IMR-90 (cell line): ENCODE data around the gene SGK1. TPM values are rescaled to one million over a fixed set of nuclear protein-coding genes. Genes with fewer than 3 reads are reported as not detected.

Source experiments
- ATAC-seq: fragments of 200-7000 bp; cut with Tn5 transposase; 2 replicates; pipeline ENCODE4 v1.9.1; 2020; ENCODE audit warnings: low read depth, mild to moderate bottlenecking, moderate library complexity
- BruUV-seq: library from RNA; stranded (reverse); fragments of 400-500 nt; replicated peaks from 2 replicates; lab custom pipeline; 2021; lab: Mats Ljungman, UMichigan
- CTCF ChIA-PET: fragments of 300-600 bp; formaldehyde crosslinking; extraction: SDS; loops from one replicate; lab custom pipeline; 2021; ENCODE audit warnings: antibody characterized with exemption; lab: Yijun Ruan, JAX
- POLR2A ChIA-PET: fragments of 300-600 bp; sonication (Branson Sonifier 250); formaldehyde crosslinking; loops from one replicate; lab custom pipeline; 2022; ENCODE audit warnings: antibody characterized with exemption; ENCODE audit not compliant: unreplicated experiment; lab: Charles Lee
- DNase-seq: peaks from one replicate; pipeline ENCODE4 v3.0.0; 2013
- H2AFZ ChIP-seq: replicated peaks from 2 replicates; pipeline ENCODE3; 2013; ENCODE audit warnings: low read length, mild to moderate bottlenecking; ENCODE audit not compliant: poor library complexity
- H2AK5ac ChIP-seq: 2 replicates; pipeline ENCODE4 v1.6.1; 2013; ENCODE audit warnings: low read depth, low read length, inconsistent platforms
- H2AK9ac ChIP-seq: replicated peaks from 2 replicates; pipeline ENCODE3; 2013; ENCODE audit warnings: mild to moderate bottlenecking, low read depth, low read length, moderate library complexity; ENCODE audit not compliant: poor library complexity
- H2BK120ac ChIP-seq: 2 replicates; pipeline ENCODE4 v1.6.1; 2013; ENCODE audit warnings: low read depth, low read length, inconsistent platforms
- H2BK15ac ChIP-seq: 3 replicates; pipeline ENCODE4 v1.6.1; 2013; ENCODE audit warnings: low read depth, low read length, inconsistent platforms
- H2BK20ac ChIP-seq: 2 replicates; pipeline ENCODE4 v1.6.1; 2013; ENCODE audit warnings: low read depth, mild to moderate bottlenecking, inconsistent platforms, low read length, moderate library complexity
- H2BK5ac ChIP-seq: 2 replicates; pipeline ENCODE4 v1.6.1; 2013; ENCODE audit warnings: mild to moderate bottlenecking, low read depth, low read length, inconsistent platforms; ENCODE audit not compliant: poor library complexity, severe bottlenecking
- H3K14ac ChIP-seq: replicated peaks from 2 replicates; pipeline ENCODE4 v1.6.1; 2013; ENCODE audit warnings: low read depth, low read length, inconsistent platforms
- H3K18ac ChIP-seq: 2 replicates; pipeline ENCODE4 v1.6.1; 2013; ENCODE audit warnings: low read depth, low read length, control low read depth
- H3K23ac ChIP-seq: 2 replicates; pipeline ENCODE4 v1.6.1; 2013; ENCODE audit warnings: low read depth, low read length, inconsistent platforms
- H3K27ac ChIP-seq: 2 replicates; pipeline ENCODE4 v1.5.1; 2013; ENCODE audit warnings: mild to moderate bottlenecking, control low read depth, low read length; ENCODE audit not compliant: insufficient read depth
- H3K27me3 ChIP-seq: 2 replicates; pipeline ENCODE4 v1.6.1; 2013; ENCODE audit warnings: low read length; ENCODE audit not compliant: control insufficient read depth, insufficient read depth
- H3K36me3 ChIP-seq: 2 replicates; pipeline ENCODE4 v1.6.1; 2013; ENCODE audit warnings: low read length, mixed read lengths; ENCODE audit not compliant: control insufficient read depth, insufficient read depth
- H3K4ac ChIP-seq: 2 replicates; pipeline ENCODE4 v1.6.1; 2013; ENCODE audit warnings: low read depth, low read length, inconsistent platforms
- H3K4me1 ChIP-seq: 2 replicates; pipeline ENCODE4 v1.6.1; 2013; ENCODE audit warnings: low read length, mixed read lengths; ENCODE audit not compliant: control insufficient read depth, insufficient read depth
- H3K4me2 ChIP-seq: 2 replicates; pipeline ENCODE4 v1.6.1; 2013; ENCODE audit warnings: low read depth, mild to moderate bottlenecking, control low read depth, low read length, moderate library complexity
- H3K4me3 ChIP-seq: 2 replicates; pipeline ENCODE4 v1.5.1; 2013; ENCODE audit warnings: low read depth, mild to moderate bottlenecking, control low read depth, low read length, moderate library complexity; ENCODE audit not compliant: insufficient read depth
- H3K56ac ChIP-seq: 2 replicates; pipeline ENCODE4 v1.6.1; 2013; ENCODE audit warnings: low read length, inconsistent platforms; ENCODE audit not compliant: insufficient read depth; ENCODE audit errors: extremely low read depth
- H3K79me1 ChIP-seq, 2 experiments: 2 replicates each; pipeline ENCODE4 v1.6.1; 2013; ENCODE audit warnings: low read length in 2 of 2, inconsistent platforms in 1 of 2, low read depth in 1 of 2
- H3K9ac ChIP-seq: 2 replicates; pipeline ENCODE4 v1.6.1; 2013; ENCODE audit warnings: low read depth, low read length, control low read depth
- H3K9me1 ChIP-seq: 2 replicates; pipeline ENCODE4 v1.6.1; 2013; ENCODE audit warnings: low read length, inconsistent platforms; ENCODE audit not compliant: insufficient read depth
- H3K9me3 ChIP-seq: 2 replicates; pipeline ENCODE4 v1.6.1; 2013; ENCODE audit warnings: low read length; ENCODE audit not compliant: control insufficient read depth, insufficient read depth
- H4K20me1 ChIP-seq: 2 replicates; pipeline ENCODE4 v1.6.1; 2013; ENCODE audit warnings: low read length, inconsistent platforms; ENCODE audit not compliant: insufficient read depth
- H4K5ac ChIP-seq: 2 replicates; pipeline ENCODE4 v1.6.1; 2013; ENCODE audit warnings: mild to moderate bottlenecking, low read depth, low read length, control low read depth
- H4K8ac ChIP-seq, 2 experiments: 2 replicates each; pipeline ENCODE4 v1.6.1; 2013; ENCODE audit warnings: low read depth in 2 of 2, low read length in 2 of 2, control low read depth in 1 of 2, inconsistent platforms in 1 of 2
- H4K91ac ChIP-seq: 2 replicates; pipeline ENCODE4 v1.6.1; 2013; ENCODE audit warnings: low read depth, low read length, inconsistent platforms; ENCODE audit not compliant: insufficient read depth
- MAZ ChIP-seq: IDR thresholded peaks from 2 replicates; pipeline ENCODE4 v1.6.1; 2012; ENCODE audit warnings: low read depth, mild to moderate bottlenecking, low read length, improper control_type of control experiment, moderate library complexity, borderline replicate concordance
- POLR2A ChIP-seq: IDR thresholded peaks from 2 replicates; pipeline ENCODE4 v1.6.1; 2012; ENCODE audit warnings: mild to moderate bottlenecking, low read depth, low read length
- RCOR1 ChIP-seq: IDR thresholded peaks from 2 replicates; pipeline ENCODE4 v1.6.1; 2012; ENCODE audit warnings: mild to moderate bottlenecking, low read length, improper control_type of control experiment; ENCODE audit not compliant: insufficient replicate concordance
- SMC3 ChIP-seq: fragments of 150-350 bp; IDR thresholded peaks from 2 replicates; pipeline ENCODE4 v1.6.1; 2016; ENCODE audit warnings: low read depth, mild to moderate bottlenecking, antibody characterized with exemption, low read length, moderate library complexity
- WGBS, 2 experiments: methylation state at CpG; one replicate each; pipeline versions ENCODE4 v1.1.5 to v1.1.7; 2013; ENCODE audit warnings: missing lambda C conversion rate in 2 of 2; ENCODE audit not compliant: insufficient read length in 1 of 2; ENCODE audit errors: extremely low coverage in 2 of 2; 5-methylcytosine and 5-hydroxymethylcytosine counted together
- dilution Hi-C: fragments of 300-500 bp; cut with HindIII; formaldehyde crosslinking; loops from one replicate; pipeline ENCODE4 v1.14.3; 2018; ENCODE audit warnings: low sequenced_read_pairs; ENCODE audit not compliant: unreplicated experiment
- in situ Hi-C: fragments of 300-500 bp; cut with MboI; formaldehyde crosslinking; loops from 3 replicates; pipeline ENCODE4 v1.14.3; 2019; ENCODE audit warnings: low sequenced_read_pairs, inconsistent platforms, mixed read lengths
- intact Hi-C: fragments of 100-400 bp; cut with micrococcal nuclease; formaldehyde crosslinking; loops from 2 replicates; pipeline ENCODE4 v1.10.0; 2022
- polyA plus RNA-seq, 3 experiments: library from polyadenylated mRNA; depleted of rRNA; stranded (reverse); fragments of >200 nt; gene quantifications; 2 replicates each; pipeline ENCODE4 v1.2.3, GENCODE V29; 2012; ENCODE audit warnings: low replicate concordance in 1 of 3
- total RNA-seq: library from RNA; depleted of rRNA; stranded (reverse); fragments of >200 nt; gene quantifications from 2 replicates; pipeline ENCODE4 v1.2.3, GENCODE V29; 2012
- TF ChIP-seq, protein P1 (sequence below): fragments of 150-350 bp; IDR thresholded peaks from 2 replicates; pipeline ENCODE4 v1.6.1; 2017; ENCODE audit warnings: mild to moderate bottlenecking, antibody characterized with exemption, low read length, low read depth

The SGK1 gene
- total and polyA plus RNA-seq, 2 of the 4 experiments (the other 2 are of a cell fraction) = 121 to 255 TPM

DNA sequence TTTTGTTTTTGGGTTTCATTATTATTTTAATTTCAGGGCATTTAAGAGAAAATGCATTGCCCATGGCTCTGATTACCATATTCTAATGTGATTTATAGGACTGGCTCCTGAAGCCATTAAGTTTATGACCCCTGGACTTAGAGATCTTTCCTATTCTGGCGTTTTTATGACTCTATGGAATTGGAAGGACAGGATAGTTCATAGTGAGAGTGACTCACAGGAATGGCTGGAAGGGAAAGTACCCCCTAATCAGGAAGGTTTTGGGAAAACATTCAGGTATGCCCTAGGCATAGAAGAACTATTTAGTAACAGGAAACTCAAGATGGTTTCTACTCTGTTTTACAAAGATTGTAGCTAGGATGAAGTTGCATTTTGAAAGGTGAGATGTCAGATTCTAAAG lies 156.9 kb downstream of the SGK1 start:
- H3K9me1 ChIP-seq = no peaks in the 10 kb centered on the region; the same call in 1 of the 2 replicates
- DNase-seq = peak; percentile 45
- dilution Hi-C loops (loop anchor here (10.0 kb wide), 1 partner anchor 664 kb away; no protein-coding TSS in a partner anchor), intact Hi-C loops (no loop called here), in situ Hi-C loops (no loop called here)
- no peak overlapping the region for H3K27ac ChIP-seq
- H4K5ac ChIP-seq = no peak overlapping the region
- peak overlapping the region; percentile 3; the same call in 1 of the 2 replicates for H3K4ac ChIP-seq
- no peaks in the 10 kb centered on the region for H3K9me3 ChIP-seq
- ATAC-seq = no peak
- H4K8ac ChIP-seq = no peak overlapping the region
- TF ChIP-seq SMC3 (no peak), POLR2A (no peak), RCOR1 (no peak), MAZ (no peak)
- TF ChIP-seq, protein P1, sequence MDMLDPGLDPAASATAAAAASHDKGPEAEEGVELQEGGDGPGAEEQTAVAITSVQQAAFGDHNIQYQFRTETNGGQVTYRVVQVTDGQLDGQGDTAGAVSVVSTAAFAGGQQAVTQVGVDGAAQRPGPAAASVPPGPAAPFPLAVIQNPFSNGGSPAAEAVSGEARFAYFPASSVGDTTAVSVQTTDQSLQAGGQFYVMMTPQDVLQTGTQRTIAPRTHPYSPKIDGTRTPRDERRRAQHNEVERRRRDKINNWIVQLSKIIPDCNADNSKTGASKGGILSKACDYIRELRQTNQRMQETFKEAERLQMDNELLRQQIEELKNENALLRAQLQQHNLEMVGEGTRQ = no peak
- H3K14ac ChIP-seq = no peak overlapping the region
- H3K4me1 ChIP-seq = no peaks in the 10 kb centered on the region; the same call in 1 of the 2 replicates
- no peak overlapping the region for H3K23ac ChIP-seq
- H3K79me1 ChIP-seq = no peaks in the 10 kb centered on the region
- H2AK9ac ChIP-seq = no peak overlapping the region
- no peak overlapping the region for H3K4me2 ChIP-seq
- H4K91ac ChIP-seq = no peak overlapping the region
- H3K18ac ChIP-seq = no peak overlapping the region
- no TSS peak for BruUV-seq
- WGBS, 2 experiments = no CpG with 5 or more reads among the region's 1 CpG
- no peak overlapping the region for H3K56ac ChIP-seq
- no peaks in the 10 kb centered on the region for H4K20me1 ChIP-seq
- no peaks in the 10 kb centered on the region for H3K36me3 ChIP-seq
- no peaks in the 10 kb centered on the region for H3K27me3 ChIP-seq
- H2BK120ac ChIP-seq = no peak overlapping the region
- H3K9ac ChIP-seq = no peak overlapping the region; the same call in 1 of the 2 replicates
- POLR2A ChIA-PET = no interaction called here
- no peak overlapping the region for H2BK20ac ChIP-seq
- H3K4me3 ChIP-seq = no peak overlapping the region
- H2AFZ ChIP-seq = no peak overlapping the region
- CTCF ChIA-PET = no interaction called here
- no peak overlapping the region for H2BK15ac ChIP-seq
- H2BK5ac ChIP-seq = no peak overlapping the region
- H2AK5ac ChIP-seq = no peak overlapping the region
